DND-41 (cell line): Measurements from ENCODE around the gene DDX60.
"Not testable (repeated sequence)": the region's sequence is repeated elsewhere in the genome, so short reads cannot be mapped to it uniquely, and the experiment has no call there.

ENCODE experiments used
- ATAC-seq: fragments of 200-7000 bp; cut with Tn5 transposase; 3 replicates; pipeline ENCODE4 v1.9.1; 2021; ENCODE audit warnings: low read depth; ENCODE audit not compliant: insufficient read depth
- DNase-seq: peaks from one replicate; pipeline ENCODE4 v3.0.0-alpha.2; 2020
- H2AFZ ChIP-seq: 2 replicates; pipeline ENCODE4 v1.6.0; 2012; ENCODE audit warnings: low read depth, low read length
- H3K27ac ChIP-seq: 2 replicates; pipeline ENCODE4 v1.5.1; 2012; ENCODE audit warnings: low read length, inconsistent platforms
- H3K27me3 ChIP-seq: fragments of 200-600 bp; sonication (generic); 2 replicates; pipeline ENCODE4 v1.6.0; 2012; ENCODE audit warnings: low read length, mild to moderate bottlenecking, inconsistent platforms; ENCODE audit not compliant: insufficient read depth, poor library complexity
- H3K36me3 ChIP-seq: 2 replicates; pipeline ENCODE4 v1.5.1; 2012; ENCODE audit warnings: low read length, inconsistent platforms; ENCODE audit not compliant: insufficient read depth
- H3K4me1 ChIP-seq: 2 replicates; pipeline ENCODE4 v1.5.1; 2012; ENCODE audit warnings: mild to moderate bottlenecking, low read length; ENCODE audit not compliant: insufficient read depth
- H3K4me2 ChIP-seq: 2 replicates; pipeline ENCODE4 v1.6.0; 2012; ENCODE audit warnings: mild to moderate bottlenecking, moderate library complexity, low read length, inconsistent platforms; ENCODE audit not compliant: insufficient read depth
- H3K4me3 ChIP-seq, 2 experiments: fragments of 200-600 bp in 1 of 2; shearing (Covaris generic) in 1 of 2; 2 replicates each; pipeline ENCODE4 v1.5.1; 2012 to 2016; ENCODE audit warnings: inconsistent platforms in 2 of 2, low read length in 2 of 2, mild to moderate bottlenecking in 2 of 2, low read depth in 1 of 2, moderate library complexity in 1 of 2
- H3K79me2 ChIP-seq: 2 replicates; pipeline ENCODE4 v1.6.0; 2012; ENCODE audit warnings: low read length, inconsistent platforms; ENCODE audit not compliant: insufficient read depth
- H3K9ac ChIP-seq: 2 replicates; pipeline ENCODE4 v1.6.0; 2012; ENCODE audit warnings: low read depth, mild to moderate bottlenecking, inconsistent platforms, low read length, moderate library complexity
- H3K9me3 ChIP-seq: 2 replicates; pipeline ENCODE4 v1.5.1; 2012; ENCODE audit warnings: low read length, moderate library complexity, mild to moderate bottlenecking, inconsistent platforms; ENCODE audit not compliant: insufficient read depth, severe bottlenecking
- H4K20me1 ChIP-seq: 2 replicates; pipeline ENCODE4 v1.6.0; 2012; ENCODE audit warnings: low read length; ENCODE audit not compliant: insufficient read depth
- EZH2 ChIP-seq: IDR thresholded peaks from 3 replicates; pipeline ENCODE4 v1.6.1; 2012; ENCODE audit warnings: borderline replicate concordance, low read depth, mild to moderate bottlenecking, moderate library complexity, low read length, inconsistent platforms; ENCODE audit not compliant: severe bottlenecking
- TF ChIP-seq, protein P1 (sequence below): IDR thresholded peaks from 2 replicates; pipeline ENCODE4 v1.5.1; 2012; ENCODE audit warnings: borderline replicate concordance, low read length, moderate library complexity, mild to moderate bottlenecking; ENCODE audit not compliant: poor library complexity, severe bottlenecking; ENCODE audit errors: extremely low read depth

DDX60 gene

GRCh38 chr4:168220893-168221292, 97.7 kb downstream of the DDX60 start:
- Histone ChIP-seq H3K79me2 (no peaks in the 10 kb centered on the region), H3K36me3 (peaks cover 27% of the 10 kb centered on the region; the same call in 1 of the 2 replicates)
- TF ChIP-seq EZH2: no peak
- TF ChIP-seq, protein P1, sequence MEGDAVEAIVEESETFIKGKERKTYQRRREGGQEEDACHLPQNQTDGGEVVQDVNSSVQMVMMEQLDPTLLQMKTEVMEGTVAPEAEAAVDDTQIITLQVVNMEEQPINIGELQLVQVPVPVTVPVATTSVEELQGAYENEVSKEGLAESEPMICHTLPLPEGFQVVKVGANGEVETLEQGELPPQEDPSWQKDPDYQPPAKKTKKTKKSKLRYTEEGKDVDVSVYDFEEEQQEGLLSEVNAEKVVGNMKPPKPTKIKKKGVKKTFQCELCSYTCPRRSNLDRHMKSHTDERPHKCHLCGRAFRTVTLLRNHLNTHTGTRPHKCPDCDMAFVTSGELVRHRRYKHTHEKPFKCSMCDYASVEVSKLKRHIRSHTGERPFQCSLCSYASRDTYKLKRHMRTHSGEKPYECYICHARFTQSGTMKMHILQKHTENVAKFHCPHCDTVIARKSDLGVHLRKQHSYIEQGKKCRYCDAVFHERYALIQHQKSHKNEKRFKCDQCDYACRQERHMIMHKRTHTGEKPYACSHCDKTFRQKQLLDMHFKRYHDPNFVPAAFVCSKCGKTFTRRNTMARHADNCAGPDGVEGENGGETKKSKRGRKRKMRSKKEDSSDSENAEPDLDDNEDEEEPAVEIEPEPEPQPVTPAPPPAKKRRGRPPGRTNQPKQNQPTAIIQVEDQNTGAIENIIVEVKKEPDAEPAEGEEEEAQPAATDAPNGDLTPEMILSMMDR: no peak

DNA sequence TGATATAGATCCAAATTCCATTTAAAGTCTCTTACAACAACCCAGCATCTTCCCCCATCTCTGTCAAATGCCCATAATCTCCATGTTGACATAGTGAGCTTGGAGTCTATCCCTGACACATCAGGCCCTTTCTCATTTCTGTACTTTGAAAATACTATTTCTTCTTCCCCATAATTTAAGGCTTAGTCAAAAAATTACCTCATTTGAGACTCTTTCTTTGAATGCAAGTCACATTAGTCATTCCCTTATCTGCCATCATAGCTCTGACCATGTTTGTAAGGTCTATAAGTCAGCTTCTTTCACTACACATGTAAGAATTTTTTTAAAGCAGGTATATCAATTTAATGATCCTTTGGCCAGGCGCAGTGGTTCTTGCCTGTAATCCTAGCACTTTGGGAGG, 99.9 kb downstream of the DDX60 start:
- Histone ChIP-seq H3K4me3 (no peak overlapping the region), H3K9ac (no peak overlapping the region), H3K36me3 (peaks cover 27% of the 10 kb centered on the region; the same call in 1 of the 2 replicates), H3K27me3 (no peaks in the 10 kb centered on the region), H4K20me1 (no peaks in the 10 kb centered on the region), H3K4me2 (no peak overlapping the region), H2AFZ (no peak overlapping the region), H3K9me3 (no peaks in the 10 kb centered on the region), H3K79me2 (no peaks in the 10 kb centered on the region), H3K4me1 (no peaks in the 10 kb centered on the region), H3K27ac (no peak overlapping the region)
- TF ChIP-seq, protein P1: no peak
- TF ChIP-seq EZH2: no peak
- no peak for DNase-seq
- no peak for ATAC-seq

More at GRCh38 chr4:168220893-168221292, 97.7 kb downstream of the DDX60 start:
- H3K9me3 ChIP-seq: no peaks in the 10 kb centered on the region
- H2AFZ ChIP-seq: no peak overlapping the region
- H3K4me1 ChIP-seq: no peaks in the 10 kb centered on the region
- H3K27ac ChIP-seq: no peak overlapping the region
- no peak overlapping the region for H3K9ac ChIP-seq
- H3K4me3 ChIP-seq: no peak overlapping the region
- DNase-seq: no peak
- H4K20me1 ChIP-seq: no peaks in the 10 kb centered on the region
- no peak for ATAC-seq
- H3K4me2 ChIP-seq: no peak overlapping the region
- no peaks in the 10 kb centered on the region for H3K27me3 ChIP-seq

DNA sequence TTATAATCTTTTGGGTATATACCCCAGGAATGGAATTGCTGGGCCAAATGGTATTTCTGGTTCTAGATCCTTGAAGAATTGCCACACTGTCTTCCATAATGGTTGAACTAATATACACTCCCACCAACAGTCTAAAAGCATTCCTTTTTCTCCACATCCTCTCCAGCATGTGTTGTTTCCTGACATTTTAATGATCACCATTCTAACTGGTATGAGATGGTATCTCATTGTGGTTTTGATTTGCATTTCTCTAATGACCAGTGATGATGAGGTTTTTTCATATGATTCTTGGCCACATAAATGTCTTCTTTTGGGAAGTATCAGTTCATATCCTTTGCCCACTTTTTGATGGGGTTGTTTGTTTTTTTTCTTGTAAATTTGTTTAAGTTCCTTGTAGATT, 105.0 kb downstream of the DDX60 start:
- H3K4me1 ChIP-seq, H3K4me2 ChIP-seq, H3K79me2 ChIP-seq, H3K9ac ChIP-seq, H3K4me3 ChIP-seq, H3K27me3 ChIP-seq, DNase-seq, H3K9me3 ChIP-seq, H3K36me3 ChIP-seq, H4K20me1 ChIP-seq, H3K27ac ChIP-seq, H2AFZ ChIP-seq, ATAC-seq: not testable (repeated sequence)

GRCh38 chr4:168212656-168213055, 105.9 kb downstream of the DDX60 start:
- DNase-seq (no peak), ATAC-seq (no peak)
- H3K9me3 ChIP-seq: no peaks in the 10 kb centered on the region
- TF ChIP-seq, protein P1: no peak
- TF ChIP-seq EZH2: no peak
- no peaks in the 10 kb centered on the region for H4K20me1 ChIP-seq
- H3K27me3 ChIP-seq: no peaks in the 10 kb centered on the region
- no peak overlapping the region for H2AFZ ChIP-seq
- H3K36me3 ChIP-seq: peaks cover 6% of the 10 kb centered on the region; the same call in 1 of the 2 replicates
- no peak overlapping the region for H3K4me3 ChIP-seq
- no peaks in the 10 kb centered on the region for H3K79me2 ChIP-seq
- H3K4me1 ChIP-seq: no peaks in the 10 kb centered on the region
- no peak overlapping the region for H3K27ac ChIP-seq
- H3K4me2 ChIP-seq: no peak overlapping the region
- H3K9ac ChIP-seq: no peak overlapping the region
